Measurements from ENCODE around the gene ASTN2. TPM values are rescaled to one million over a fixed set of nuclear protein-coding genes. Genes with fewer than 3 reads are reported as not detected.

Gene ASTN2
- total and polyA plus RNA-seq, 4 donors = 0.57 to 2.9 (median 1.4) TPM

DNA sequence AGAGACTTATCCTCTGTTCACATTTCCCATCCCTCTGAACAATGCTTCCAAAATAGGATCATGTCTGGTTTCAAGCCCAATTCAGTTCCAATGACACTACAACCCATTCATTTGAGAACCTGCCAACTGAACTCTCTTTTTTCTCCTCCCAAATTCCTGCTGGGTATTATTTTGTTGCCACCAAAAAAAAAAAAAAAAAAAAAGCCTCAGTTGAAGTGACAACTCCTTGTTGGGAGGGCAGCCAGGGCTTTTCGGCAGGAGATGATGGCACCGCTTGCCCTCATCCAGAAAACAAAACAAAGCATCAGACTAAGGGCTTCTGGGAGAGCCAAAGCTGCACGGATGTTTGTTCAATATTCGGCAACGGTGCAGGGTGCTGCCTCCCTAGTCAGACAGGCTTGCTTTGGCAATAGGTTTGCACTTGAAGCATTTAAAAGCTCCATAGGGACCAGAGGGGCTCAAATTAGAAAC lies 758.3 kb downstream of the ASTN2 start:
- no peak overlapping the region for H3K9ac ChIP-seq (ENCODE audit: low read depth in 1 of 2, low read length in 2 of 2)
- no peak overlapping the region for H3K4me3 ChIP-seq (ENCODE audit: low read depth in 1 of 3, low read length in 3 of 3)
- no peaks in the 10 kb centered on the region for H3K36me3 ChIP-seq (ENCODE audit: control insufficient read depth in 4 of 4, insufficient read depth in 3 of 4, low read depth in 1 of 4, low read length in 3 of 4)
- DNase-seq (ENCODE audit: low spot score) = no peak
- no peak overlapping the region for H3K27ac ChIP-seq (ENCODE audit: low read depth in 1 of 2, low read length in 2 of 2)
- TF ChIP-seq NR2F2 (IDR thresholded peaks at IDR 0.05) = no peak
- no peak for TF ChIP-seq TAF1 (conservative IDR thresholded peaks at IDR 0.05)
- TF ChIP-seq ZBTB33 (IDR thresholded peaks at IDR 0.05) = no peak
- no peak for TF ChIP-seq MAX (IDR thresholded peaks at IDR 0.05)
- no peak for TF ChIP-seq JUND (IDR thresholded peaks at IDR 0.05)
- TF ChIP-seq RXRA (IDR thresholded peaks at IDR 0.05) = no peak
- no peak for TF ChIP-seq GABPA (IDR thresholded peaks at IDR 0.05 in 1 of 2, conservative IDR thresholded peaks at IDR 0.05 in 1 of 2)
- no peak for TF ChIP-seq RAD21 (IDR thresholded peaks at IDR 0.05)
- no peaks in the 10 kb centered on the region for H3K27me3 ChIP-seq (ENCODE audit: control insufficient read depth in 4 of 4, insufficient read depth in 4 of 4, low read length in 3 of 4)
- H3K9me3 ChIP-seq (ENCODE audit: control insufficient read depth in 4 of 4, low read length in 3 of 4) = no peaks in the 10 kb centered on the region
- H3K4me1 ChIP-seq (ENCODE audit: control insufficient read depth in 4 of 4, insufficient read depth in 4 of 4, low read length in 3 of 4) = no peaks in the 10 kb centered on the region
- 71% methylated on average over 5 of the region's 5 CpGs for WGBS

DNA sequence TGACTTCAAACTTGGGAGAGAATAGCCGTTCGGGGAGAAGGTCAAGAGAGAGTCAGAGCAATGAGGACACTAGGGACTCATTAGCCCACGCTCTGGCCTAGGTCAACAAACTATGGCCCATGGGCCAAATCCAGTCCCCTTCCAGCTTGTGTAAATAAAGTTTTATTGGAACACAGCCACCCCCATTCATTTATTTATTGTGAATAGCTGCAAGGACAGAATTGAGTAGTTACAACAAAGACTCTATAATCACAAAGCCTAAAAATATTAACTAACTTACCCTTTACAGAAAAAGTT lies 760.9 kb downstream of the ASTN2 start:
- DNase-seq (ENCODE audit: low spot score) = no peak
- Histone ChIP-seq H3K9ac (ENCODE audit: low read depth in 1 of 2, low read length in 2 of 2) (no peak overlapping the region), H3K4me3 (ENCODE audit: low read depth in 1 of 3, low read length in 3 of 3) (no peak overlapping the region), H3K9me3 (ENCODE audit: control insufficient read depth in 4 of 4, low read length in 3 of 4) (no peaks in the 10 kb centered on the region), H3K27ac (ENCODE audit: low read depth in 1 of 2, low read length in 2 of 2) (no peak overlapping the region), H3K27me3 (ENCODE audit: control insufficient read depth in 4 of 4, insufficient read depth in 4 of 4, low read length in 3 of 4) (no peaks in the 10 kb centered on the region), H3K4me1 (ENCODE audit: control insufficient read depth in 4 of 4, insufficient read depth in 4 of 4, low read length in 3 of 4) (no peaks in the 10 kb centered on the region), H3K36me3 (ENCODE audit: control insufficient read depth in 4 of 4, insufficient read depth in 3 of 4, low read depth in 1 of 4, low read length in 3 of 4) (no peaks in the 10 kb centered on the region)
- 31% methylated on average over 3 of the region's 3 CpGs for WGBS
- no peak for TF ChIP-seq JUND (IDR thresholded peaks at IDR 0.05)
- TF ChIP-seq ZBTB33 (IDR thresholded peaks at IDR 0.05) = peak; percentile 16
- no peak for TF ChIP-seq GABPA (IDR thresholded peaks at IDR 0.05 in 1 of 2, conservative IDR thresholded peaks at IDR 0.05 in 1 of 2)
- TF ChIP-seq FOXA2 (IDR thresholded peaks at IDR 0.05) = peak; percentile 58
- peak; percentile 17 to 50 for TF ChIP-seq HNF4A (conservative IDR thresholded peaks at IDR 0.05)
- TF ChIP-seq RXRA (IDR thresholded peaks at IDR 0.05) = peak in 1 of 2 donors; percentile 38
- no peak for TF ChIP-seq MAX (IDR thresholded peaks at IDR 0.05)
- TF ChIP-seq REST (IDR thresholded peaks at IDR 0.05) = no peak

All from liver (tissue), 9 donors.